Activated CD4-positive, alpha-beta T cell treated with anti-CD3 and anti-CD28 coated beads, Interleukin-2, amount 50 U/mL, for 48 hours (primary cell): ENCODE data around the gene SCT.

Experiments
- DNase-seq, 2 experiments: peaks; one replicate each; pipeline ENCODE4 v3.0.0-alpha.2; 2020

SCT gene

DNA sequence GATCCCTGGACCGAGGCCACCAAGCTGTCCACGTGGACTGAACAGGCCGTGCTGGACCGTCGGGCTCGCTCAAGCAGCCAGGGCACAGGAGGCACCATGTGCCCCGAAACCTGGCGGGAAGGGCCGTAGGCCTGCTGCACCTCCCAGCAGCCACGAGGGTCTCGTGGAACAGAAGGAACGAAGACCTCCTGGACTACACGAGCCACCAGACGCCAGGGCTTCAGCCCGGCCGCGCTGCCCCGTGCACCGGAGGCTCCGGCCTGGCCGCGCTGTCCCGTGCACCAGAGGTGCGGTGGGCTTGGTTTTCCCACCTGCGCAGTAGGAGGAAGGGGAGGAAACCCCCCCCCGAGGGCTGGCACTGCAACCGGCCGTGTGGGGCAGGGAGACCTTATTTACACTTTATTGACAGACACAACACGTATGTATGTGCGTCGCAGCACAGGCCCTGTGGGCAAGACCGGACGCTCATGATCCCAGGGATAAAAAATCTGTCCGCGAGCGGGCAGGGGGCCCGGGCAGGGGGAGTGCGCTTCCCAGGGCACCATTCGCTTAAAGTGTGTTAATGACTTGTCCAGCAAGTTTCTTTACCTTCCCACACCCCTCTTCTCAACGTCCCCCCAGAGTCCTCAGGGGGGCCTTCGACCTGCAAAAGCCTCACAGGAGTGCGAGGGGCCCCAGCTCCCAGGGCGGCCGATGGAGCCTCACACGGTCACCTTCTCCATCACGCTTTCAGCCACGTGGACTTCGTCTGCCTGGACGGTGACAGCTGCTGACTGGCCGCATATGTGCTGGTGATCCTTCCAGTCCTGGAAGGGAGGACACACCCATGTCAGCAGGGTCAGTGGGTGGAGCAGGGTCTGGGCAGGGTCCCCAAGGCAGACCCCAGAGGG is 17.1 kb upstream of the SCT start:
- no peak for DNase-seq

DNA sequence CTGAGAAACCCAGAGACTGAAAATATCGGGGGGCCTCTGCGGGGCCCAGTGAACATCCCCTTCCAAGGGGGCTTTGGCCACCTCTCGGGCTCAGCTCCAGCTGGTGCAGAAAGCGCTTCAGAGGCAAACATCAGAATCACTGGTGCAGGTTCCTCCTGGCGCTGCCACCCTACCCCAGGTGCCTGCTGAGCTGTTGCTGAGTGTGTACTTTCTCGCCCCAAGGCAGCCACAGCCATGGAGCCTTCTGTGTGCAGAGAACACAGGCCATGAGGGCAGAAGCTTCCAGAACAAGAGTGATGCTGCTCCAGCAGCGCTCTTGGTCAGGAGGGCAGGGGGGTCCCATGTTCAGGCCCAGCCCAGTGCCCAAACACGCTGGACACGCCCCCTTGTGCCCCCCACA is 16.4 kb upstream of the SCT start:
- no peak for DNase-seq

DNA sequence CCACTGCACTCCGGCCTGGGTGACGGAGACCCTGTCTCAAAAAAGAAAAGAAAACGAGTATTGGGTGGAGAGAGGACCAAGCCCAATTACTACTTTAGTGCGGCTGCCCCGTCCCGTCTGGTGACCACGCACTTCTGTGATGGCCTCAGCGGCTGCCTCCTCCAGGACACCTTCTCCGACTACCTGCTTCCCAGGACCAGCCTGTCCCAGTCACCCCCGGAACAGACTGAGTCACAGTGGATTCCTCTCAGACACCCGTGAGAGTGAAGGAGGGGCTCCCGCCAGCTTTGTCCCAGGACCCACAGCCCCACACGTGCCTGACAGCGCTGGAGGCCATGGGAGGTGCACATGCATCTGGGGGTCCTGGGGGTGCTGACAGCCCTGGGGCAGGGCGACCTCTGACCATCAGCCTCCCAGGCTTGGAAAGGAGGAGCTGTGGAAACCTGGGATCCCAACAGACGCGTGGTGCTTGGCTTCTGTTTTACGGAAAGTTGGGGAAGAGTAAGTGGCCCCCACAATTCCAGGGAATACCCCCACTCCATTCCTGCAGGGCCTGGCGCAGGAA is 14.9 kb upstream of the SCT start:
- no peak for DNase-seq

DNA sequence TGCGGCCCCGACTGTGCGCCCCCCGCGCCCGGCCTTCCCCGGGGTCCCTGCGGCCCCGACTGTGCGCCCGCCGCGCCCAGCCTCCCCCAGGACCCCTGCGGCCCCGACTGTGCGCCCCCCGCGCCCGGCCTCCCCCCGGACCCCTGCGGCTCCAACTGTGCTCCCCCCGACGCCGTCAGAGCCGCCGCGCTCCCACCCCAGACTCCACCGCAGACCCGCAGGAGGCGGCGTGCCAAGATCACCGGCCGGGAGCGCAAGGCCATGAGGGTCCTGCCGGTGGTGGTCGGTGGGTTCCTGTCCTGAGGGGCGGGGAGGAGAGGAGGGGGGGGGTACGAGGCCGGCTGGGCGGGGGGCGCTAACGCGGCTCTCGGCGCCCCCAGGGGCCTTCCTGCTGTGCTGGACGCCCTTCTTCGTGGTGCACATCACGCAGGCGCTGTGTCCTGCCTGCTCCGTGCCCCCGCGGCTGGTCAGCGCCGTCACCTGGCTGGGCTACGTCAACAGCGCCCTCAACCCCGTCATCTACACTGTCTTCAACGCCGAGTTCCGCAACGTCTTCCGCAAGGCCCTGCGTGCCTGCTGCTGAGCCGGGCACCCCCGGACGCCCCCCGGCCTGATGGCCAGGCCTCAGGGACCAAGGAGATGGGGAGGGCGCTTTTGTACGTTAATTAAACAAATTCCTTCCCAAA is 13.2 kb upstream of the SCT start:
- DNase-seq = no peak

DNA sequence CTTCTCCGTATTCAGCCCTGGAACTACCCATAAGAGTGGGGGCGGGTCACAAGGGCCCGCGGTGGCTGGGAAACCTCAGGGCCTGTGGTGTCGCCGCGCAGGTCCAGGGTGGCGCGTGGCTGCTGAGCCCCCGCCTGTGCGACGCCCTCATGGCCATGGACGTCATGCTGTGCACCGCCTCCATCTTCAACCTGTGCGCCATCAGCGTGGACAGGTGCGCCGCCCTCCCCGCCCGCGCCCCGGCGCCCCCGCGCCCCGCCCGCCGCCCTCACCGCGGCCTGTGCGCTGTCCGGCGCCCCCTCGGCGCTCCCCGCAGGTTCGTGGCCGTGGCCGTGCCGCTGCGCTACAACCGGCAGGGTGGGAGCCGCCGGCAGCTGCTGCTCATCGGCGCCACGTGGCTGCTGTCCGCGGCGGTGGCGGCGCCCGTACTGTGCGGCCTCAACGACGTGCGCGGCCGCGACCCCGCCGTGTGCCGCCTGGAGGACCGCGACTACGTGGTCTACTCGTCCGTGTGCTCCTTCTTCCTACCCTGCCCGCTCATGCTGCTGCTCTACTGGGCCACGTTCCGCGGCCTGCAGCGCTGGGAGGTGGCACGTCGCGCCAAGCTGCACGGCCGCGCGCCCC is 12.5 kb upstream of the SCT start:
- no peak for DNase-seq

DNA sequence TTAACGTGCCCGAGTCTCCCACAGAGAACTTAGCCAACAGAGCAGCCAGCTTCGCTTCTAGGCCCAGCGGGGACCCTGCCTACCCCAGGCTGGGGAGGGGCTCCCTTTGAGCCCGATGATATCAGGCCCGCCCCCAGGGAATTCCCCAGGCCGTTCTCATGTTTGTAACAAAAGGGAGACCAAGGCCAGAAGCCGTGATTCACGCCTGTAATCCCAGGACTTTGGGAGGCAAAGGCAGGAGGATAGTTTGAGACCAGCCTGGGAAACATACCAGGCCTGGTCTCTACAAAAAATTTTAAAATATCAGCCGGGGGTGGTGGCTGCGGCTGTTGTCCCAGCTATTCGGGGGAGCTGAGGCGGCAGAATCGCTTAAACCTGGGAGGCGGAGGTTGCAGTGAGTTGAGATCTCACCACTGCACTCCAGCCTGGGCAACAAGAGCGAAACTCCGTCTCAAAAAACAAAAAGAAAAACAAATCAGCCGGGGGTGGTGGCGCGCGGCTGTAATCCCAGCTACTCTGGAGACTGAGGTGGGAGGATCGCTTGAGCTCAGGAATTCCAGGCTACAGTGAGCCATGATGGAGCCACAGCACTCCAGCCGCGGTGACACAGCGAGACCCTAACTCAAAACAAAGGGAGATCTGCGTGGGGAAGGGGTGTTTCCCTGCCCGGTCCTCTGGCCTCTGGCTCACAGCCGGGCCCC is 11.8 kb upstream of the SCT start:
- no peak for DNase-seq

DNA sequence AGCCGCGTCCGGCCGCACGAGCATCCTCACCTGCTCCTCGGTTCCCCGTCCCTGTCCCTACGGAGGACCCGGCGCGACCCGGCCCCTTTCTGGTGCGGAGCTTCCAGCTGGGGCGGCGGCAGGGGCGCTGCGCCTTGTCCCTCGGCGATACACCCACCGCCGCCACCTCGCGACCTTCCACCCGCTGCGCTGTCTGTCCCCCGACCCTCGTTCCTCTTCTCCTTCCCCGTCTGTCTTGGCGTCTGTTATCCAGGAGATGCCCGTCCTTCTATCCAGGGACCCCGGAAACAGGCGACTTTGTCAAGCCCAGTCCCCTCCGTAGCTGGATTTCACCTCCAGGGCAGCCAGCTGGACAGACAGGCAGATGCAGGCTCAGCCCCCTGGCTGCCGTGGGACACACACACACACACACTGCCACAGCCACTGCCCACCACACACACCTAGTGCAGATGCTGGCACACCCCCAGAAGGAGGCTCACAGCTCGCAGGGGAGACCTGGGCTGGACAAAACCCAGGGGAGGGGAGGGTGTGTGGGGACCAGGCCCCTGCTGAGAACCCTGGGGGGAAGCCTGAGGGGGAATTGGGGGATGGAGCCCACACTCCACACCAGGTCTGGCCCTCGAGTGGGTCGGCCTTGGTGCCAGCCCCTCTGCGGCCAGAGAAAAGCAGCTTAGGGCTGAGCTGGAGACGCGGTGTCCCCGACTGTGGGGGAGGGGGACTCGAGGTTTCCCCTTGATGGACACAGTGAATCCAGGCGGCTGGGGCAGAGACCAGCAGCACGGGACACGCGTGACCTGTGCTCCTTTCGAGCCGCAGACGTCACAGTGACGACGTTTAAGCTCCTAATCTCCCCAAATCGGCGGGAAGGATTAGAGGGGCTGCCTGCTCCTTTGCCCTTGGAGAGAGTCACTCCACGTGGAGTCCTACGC is 10.9 kb upstream of the SCT start:
- DNase-seq = no peak

DNA sequence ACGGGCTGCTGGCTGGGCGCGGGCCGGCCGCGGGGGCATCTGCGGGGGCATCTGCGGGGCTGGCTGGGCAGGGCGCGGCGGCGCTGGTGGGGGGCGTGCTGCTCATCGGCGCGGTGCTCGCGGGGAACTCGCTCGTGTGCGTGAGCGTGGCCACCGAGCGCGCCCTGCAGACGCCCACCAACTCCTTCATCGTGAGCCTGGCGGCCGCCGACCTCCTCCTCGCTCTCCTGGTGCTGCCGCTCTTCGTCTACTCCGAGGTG is 10.3 kb upstream of the SCT start:
- no peak for DNase-seq

DNA sequence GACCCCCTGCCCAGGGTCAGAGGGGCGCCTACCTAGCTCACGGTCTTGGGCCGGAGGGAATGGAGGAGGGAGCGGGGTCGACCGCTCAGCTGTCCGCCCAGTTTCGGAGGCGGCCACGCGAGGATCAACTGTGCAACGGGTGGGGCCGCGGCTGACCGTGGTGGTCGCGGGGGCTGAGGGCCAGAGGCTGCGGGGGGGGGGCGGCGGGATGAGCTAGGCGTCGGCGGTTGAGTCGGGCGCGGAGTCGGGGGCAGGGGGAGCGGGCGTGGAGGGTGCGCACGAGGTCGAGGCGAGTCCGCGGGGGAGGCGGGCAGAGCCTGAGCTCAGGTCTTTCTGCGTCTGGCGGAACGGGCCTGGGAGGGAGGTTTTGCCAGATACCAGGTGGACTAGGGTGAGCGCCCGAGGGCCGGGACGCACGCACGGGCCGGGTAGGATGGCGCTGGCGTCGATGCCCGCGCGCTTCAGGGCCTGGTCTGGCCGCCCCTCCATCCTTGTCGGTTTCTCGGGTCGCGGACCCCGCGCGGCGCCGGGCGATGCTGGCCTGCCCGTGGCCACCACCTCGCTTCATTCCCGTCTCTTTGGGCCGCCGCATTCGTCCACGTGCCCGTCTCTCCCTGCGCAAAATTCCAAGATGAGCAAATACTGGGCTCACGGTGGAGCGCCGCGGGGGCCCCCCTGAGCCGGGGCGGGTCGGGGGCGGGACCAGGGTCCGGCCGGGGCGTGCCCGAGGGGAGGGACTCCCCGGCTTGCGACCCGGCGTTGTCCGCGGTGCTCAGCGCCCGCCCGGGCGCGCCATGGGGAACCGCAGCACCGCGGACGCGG is 9.7 kb upstream of the SCT start, which contains the start of gene DRD4:
Gene DRD4, plus strand, starts transcription at position 759 of the 822 bp plus-strand sequence. Its CDS starts 36 bp downstream, at position 795.
- no peak for DNase-seq

DNA sequence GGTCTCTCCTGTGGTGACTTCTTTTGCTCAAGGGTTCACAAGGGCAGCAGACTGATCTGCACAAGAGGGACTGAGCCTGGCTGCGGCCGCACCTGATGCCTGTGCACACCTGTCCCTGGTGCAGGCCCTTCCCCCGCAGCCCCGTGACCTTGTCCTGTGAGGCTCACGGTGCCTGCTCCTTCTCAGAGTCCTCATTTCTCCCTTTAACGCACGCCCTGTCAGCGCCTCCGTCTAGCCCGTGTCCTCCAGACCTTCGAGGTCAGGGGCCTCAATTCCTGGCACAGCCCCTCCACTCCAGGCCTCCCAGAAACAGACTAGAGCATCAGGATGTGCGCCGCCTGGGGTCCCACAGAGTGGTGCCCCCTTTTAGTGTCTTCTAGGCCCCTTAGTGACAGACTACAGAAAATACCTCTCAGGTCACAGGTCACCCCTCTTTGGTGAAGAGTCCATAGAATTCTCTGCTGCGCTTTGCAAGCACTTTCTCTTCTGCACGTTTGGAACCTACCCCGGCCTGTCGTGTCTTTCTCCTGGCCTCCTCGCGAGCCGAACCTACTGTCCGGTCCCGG is 9.0 kb upstream of the SCT start:
- DNase-seq = no peak

DNA sequence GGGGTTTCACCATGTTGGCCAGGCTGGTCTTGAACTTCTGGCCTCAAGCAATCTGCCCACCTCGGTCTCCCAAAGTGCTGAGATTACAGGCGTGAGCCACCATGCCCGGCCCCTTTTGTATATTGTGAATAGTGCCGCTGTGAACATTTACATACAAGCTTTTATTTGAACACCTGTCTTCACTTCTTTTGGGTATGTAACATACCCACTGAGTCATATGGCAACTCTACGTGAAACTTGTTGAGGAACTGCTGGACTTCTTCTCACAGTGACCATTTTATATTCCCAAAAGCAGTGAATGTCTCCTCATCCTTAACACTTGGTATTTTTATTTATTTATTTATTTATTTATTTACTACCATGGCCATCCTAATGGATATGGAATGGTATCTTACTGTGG is 3.9 kb upstream of the SCT start:
- DNase-seq = no peak

DNA sequence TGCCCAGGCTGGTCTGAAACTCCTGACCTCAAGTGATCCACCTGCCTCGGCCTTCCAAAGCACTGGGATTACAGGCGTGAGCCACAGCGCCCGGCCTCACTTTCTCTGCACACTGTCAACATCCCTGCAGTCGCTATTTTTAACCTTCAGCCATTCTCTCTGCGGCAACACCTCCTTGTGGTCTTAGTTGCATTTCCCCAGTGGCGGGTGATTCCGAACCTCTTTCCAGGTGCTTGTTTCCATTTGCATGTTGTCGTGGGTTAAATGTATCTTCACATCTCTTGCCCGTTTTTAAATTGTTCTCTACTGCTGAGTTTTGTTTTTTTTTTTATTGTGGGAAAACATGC is 2.2 kb upstream of the SCT start:
- peak in 1 of 2 experiments; percentile 37 for DNase-seq

DNA sequence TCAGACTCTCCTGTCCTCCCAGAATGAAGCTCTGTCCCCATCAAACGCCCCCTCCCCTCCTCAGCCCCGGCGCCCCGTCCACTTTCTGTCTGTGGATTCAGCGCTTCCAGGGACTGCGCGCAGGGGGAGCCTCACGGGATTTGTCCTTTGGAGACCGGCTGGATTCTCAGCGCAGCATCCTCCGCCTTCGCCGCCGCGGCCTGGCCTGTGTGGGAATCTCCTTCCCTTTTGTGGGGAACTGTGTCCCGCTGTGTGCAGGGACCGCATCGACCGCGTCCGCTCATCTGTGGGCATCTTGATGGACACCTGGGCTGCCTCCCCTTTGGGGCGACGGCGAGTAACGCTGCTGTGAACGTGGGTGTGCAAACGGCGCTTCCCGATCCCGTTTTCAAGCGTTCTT is 1.1 kb upstream of the SCT start:
- DNase-seq = no peak

DNA sequence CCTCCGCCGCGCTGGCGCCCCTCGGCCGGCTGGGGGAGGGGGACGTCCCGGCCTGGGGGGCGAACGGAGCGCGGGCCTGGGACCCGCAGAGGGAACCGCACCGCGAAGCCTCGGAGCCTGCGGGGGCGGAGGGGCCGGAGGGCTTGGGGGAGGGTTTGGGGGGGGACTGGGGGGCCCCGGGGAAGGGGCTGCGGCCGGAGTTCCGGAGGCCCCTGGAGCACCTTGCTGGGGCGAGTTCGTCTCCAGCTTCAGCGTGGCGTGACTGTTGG is 261 bp upstream of the SCT start:
- DNase-seq = no peak

DNA sequence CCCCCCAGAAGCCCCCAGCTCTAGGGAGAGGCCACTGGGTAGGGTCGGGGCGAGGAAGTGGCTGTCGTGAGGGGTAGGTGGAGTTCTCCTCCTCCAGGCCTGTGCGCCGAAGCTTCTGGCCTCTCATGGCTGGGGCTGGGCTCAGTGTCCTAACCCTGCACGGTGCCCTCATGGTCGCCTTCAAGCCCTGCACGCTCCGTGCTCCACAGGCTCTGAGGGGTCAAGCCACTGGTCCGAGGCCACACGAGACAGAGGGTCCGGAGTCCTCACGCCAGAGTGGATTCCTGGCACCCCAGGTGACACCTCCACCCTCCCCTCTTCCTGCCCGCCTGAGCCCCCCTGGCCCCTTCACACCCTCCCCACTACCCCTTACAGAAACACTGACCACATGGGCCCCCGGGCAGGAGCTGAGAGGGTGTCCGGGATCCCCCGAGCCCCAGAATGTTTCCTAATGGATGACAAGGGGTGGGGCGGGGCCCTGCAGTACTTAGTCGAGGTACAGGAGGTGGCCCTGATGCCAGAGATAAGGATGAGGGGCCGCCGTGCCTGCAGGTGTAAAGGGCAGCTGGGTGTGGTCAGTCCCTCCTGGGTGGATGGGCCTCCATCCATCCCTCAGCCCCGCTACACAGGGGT is 1.2 kb downstream of the SCT start:
- no peak for DNase-seq

DNA sequence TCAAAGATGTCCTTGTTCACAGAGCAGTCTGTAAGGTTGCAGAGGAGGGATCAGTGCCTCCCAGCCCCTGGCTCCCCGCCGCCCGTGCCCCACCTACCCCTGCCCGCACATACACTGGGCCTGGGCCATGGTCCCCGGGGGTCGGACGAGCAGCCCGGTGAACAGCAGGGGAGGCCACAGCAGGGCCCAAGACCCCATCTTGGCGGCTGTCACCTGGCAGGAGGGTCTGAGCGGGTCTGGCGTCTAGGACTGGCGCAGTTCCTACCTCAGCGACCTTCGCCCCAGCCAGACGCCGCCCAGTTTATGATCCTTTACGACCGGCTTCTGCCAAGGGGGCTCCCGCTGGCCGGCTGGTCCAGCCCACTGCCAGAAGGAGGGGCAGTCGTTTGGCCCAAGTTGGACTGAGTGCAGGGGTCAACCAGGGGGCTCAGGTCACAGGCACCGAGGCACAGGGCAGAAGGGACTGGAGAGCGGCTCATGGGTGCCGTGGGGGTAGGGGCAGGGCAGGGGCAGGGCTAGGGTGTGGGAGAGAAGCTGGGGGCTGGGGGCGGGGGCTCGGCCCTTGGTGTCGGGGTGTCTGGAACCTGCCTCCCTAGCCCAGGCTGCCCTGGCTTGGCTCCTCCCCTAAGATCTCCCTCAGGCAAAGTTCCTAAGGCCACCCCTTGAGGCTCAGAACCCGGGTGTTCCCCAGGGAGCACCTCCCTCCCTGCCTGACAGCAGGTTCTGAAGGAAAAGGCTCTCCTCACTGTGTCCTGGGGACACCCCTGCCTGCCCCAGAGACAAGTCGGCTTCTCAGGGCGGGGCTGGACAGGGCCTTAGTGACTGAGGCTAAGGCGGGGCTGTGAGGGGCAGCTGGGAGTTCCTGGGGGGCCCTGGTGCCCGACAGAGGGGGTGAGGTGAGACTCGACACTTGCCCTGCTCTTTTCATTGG is 2.0 kb downstream of the SCT start, which contains the start of gene CDHR5:
Gene CDHR5, minus strand, starts transcription at position 251 of the 931 bp plus-strand sequence. Its CDS starts 53 bp downstream, at position 198.
- no peak for DNase-seq

DNA sequence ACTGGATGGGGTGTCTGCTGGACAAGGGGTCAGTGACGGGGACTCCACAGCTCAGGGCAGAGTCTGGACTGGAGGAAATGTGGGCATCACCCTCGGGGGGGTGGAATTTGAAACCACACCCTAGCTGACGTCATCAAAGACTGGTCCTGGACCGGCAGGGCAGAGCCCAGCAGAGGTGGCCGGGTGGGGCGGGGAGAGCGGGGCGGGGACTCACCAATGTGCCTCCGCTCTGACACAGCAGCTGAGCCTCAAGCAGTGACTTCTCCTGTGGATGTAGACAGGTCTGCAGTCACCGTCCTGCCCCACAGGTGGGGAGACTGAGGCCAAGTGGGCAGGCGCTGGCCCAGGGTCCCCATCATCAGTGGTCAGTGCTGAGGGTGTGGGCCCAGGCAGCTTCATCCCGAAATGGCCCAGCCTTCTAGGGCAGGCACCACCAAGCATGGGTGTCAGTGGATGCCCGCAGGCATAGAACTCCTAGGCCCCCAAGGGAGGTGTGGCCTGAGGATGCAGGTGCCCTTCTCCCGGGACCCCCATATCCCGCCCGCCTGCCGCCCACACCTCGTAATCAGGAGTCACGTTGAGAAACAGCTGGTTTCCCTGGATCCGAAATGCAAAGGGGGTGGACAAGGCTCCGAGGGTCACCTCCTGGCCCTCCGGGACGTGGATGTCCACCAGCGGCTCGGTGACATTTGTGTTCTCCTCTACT is 2.8 kb downstream of the SCT start:
- no peak for DNase-seq

DNA sequence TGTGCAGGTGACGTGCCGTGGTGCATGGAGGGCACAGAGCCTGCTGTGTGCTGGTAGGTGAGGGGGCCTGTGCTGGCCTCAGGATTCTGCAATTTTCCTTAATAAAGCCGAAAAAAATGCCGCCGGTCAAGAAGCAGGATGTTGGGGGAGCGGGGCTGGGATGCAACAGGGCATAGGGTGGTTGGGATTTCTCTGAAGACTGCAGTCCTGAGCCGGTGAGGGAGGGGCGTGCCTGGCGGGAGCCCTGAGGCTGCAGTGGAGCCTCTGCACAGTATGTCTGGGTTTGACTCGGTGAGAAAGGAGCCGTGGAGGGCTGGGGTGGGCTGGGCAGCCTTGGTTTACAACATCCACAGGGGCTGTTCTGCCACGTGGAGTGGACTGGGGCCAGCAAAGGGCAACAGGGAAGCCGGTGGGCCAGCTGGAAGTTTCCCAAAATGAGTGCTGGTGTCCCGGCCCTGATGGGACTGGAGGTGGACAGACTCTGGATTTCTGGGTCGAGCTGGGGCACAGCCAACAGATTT is 3.6 kb downstream of the SCT start:
- no peak for DNase-seq
